Esophagus muscularis mucosa (tissue), 4 donors: ENCODE measurements around the gene PRKD1. TPM values are rescaled to one million over a fixed set of nuclear protein-coding genes. Genes with fewer than 3 reads are reported as not detected.
A peak's percentile ranks its signal among the peaks of the same experiment; 100 is the strongest.

Experiments used
- DNase-seq: peaks from one replicate; pipeline ENCODE4 v3.0.0-alpha.2; 2017; ENCODE audit errors: extremely low spot score
- H3K27ac ChIP-seq, 4 donors: fragments of 200-600 bp; sonication (generic); replicated peaks in 1 of 4; 1 replicate in 3 of 4; 2 replicates in 1 of 4; pipeline ENCODE4 v1.5.1; 2016 to 2019; ENCODE audit warnings: mild to moderate bottlenecking in 1 of 4
- H3K27me3 ChIP-seq, 4 donors: fragments of 200-600 bp; sonication (generic); one replicate each; pipeline versions ENCODE4 v1.5.1 to v1.6.0; 2016 to 2019
- H3K36me3 ChIP-seq, 4 donors: fragments of 200-600 bp; sonication (generic); one replicate each; pipeline ENCODE4 v1.5.1; 2016 to 2019
- H3K4me1 ChIP-seq, 4 donors: fragments of 200-600 bp; sonication (generic); one replicate each; pipeline ENCODE4 v1.5.1; 2016 to 2019
- H3K4me3 ChIP-seq, 4 donors: fragments of 200-600 bp; sonication (generic); 1 replicate in 2 of 4; 2 replicates in 2 of 4; pipeline ENCODE4 v1.5.1; 2016 to 2019; ENCODE audit warnings: mild to moderate bottlenecking in 4 of 4, moderate library complexity in 1 of 4
- H3K9me3 ChIP-seq, 4 donors: fragments of 200-600 bp; sonication (generic); 1 replicate in 3 of 4; 2 replicates in 1 of 4; pipeline ENCODE4 v1.5.1; 2016 to 2019
- CTCF ChIP-seq, 3 experiments: fragments of 200-600 bp in 2 of 3; fragments of 450-650 bp in 1 of 3; sonication (generic) in 2 of 3; IDR thresholded peaks; one replicate each; pipeline ENCODE4 v1.5.1; 2017 to 2019; ENCODE audit warnings: antibody characterized with exemption in 3 of 3, mild to moderate bottlenecking in 2 of 3, moderate library complexity in 1 of 3
- EP300 ChIP-seq: sonication (generic); formaldehyde crosslinking; IDR thresholded peaks from one replicate; pipeline ENCODE4 v1.6.1; 2017; ENCODE audit warnings: antibody characterized with exemption
- POLR2A ChIP-seq: fragments of 450-650 bp; IDR thresholded peaks from one replicate; pipeline ENCODE4 v1.6.1; 2017; ENCODE audit warnings: antibody characterized with exemption, moderate library complexity, mild to moderate bottlenecking, low read depth
- POLR2AphosphoS5 ChIP-seq, 2 donors: sonication (generic); formaldehyde crosslinking; IDR thresholded peaks; one replicate each; pipeline ENCODE4 v1.6.1; 2017; ENCODE audit warnings: antibody characterized with exemption in 2 of 2
- WGBS: methylation state at CpG from one replicate; pipeline ENCODE4 v1.1.5; 2018; 5-methylcytosine and 5-hydroxymethylcytosine counted together
- intact Hi-C: fragments of 100-400 bp; cut with DNase I; formaldehyde crosslinking; loops from one replicate; pipeline ENCODE4 v1.15.1; 2023
- total RNA-seq, 4 donors: library from RNA; depleted of rRNA; stranded (reverse); fragments of >200 nt; gene quantifications; one replicate each; pipeline versions ENCODE4 v1.1.0 to v1.2.1, GENCODE V29; 2016

The PRKD1 gene
- total RNA-seq, 4 donors from 2014 or later, result 10.4 to 18.7 (median 14.0) TPM

GRCh38 chr14:29926701-29927375, 809 bp downstream of the PRKD1 start:
- WGBS, result under 1% methylated on average over 50 of the region's 51 CpGs
- no peak for DNase-seq
- intact Hi-C loops, result loop anchor here (5.0 to 10.0 kb wide), 4 partner anchors 112 to 375 kb away; no protein-coding TSS in a partner anchor
- no peaks in the 10 kb centered on the region for H3K9me3 ChIP-seq
- TF ChIP-seq POLR2AphosphoS5 (IDR thresholded peaks at IDR 0.05) (no peak), POLR2A (no peak), EP300 (no peak), CTCF (IDR thresholded peaks at IDR 0.05) (peak in 2 of 3 experiments; percentile 19 to 23)
- H3K27ac ChIP-seq, result peak overlapping the region; percentile 82 to 89 (median 86)
- peaks cover 18 to 37% (median 27%) of the 10 kb centered on the region in 4 donors for H3K4me1 ChIP-seq
- no peaks in the 10 kb centered on the region for H3K36me3 ChIP-seq
- H3K4me3 ChIP-seq, result peak overlapping the region; percentile 73 to 93 (median 82)
- no peaks in the 10 kb centered on the region for H3K27me3 ChIP-seq

GRCh38 chr14:29926228-29926627, 1.4 kb downstream of the PRKD1 start:
- no peak for DNase-seq

GRCh38 chr14:29925736-29926135, 1.9 kb downstream of the PRKD1 start:
- Histone ChIP-seq H3K9me3 (no peaks in the 10 kb centered on the region), H3K4me1 (peaks cover 18 to 37% (median 27%) of the 10 kb centered on the region in 4 donors), H3K27me3 (no peaks in the 10 kb centered on the region), H3K27ac (no peak overlapping the region), H3K4me3 (peak overlapping the region; percentile 73 to 93 (median 82)), H3K36me3 (no peaks in the 10 kb centered on the region)
- intact Hi-C loops, result loop anchor here (5.0 to 10.0 kb wide), 4 partner anchors 111 to 373 kb away; no protein-coding TSS in a partner anchor
- no peak for TF ChIP-seq POLR2AphosphoS5 (IDR thresholded peaks at IDR 0.05)
- no peak for TF ChIP-seq CTCF (IDR thresholded peaks at IDR 0.05)
- TF ChIP-seq EP300, result no peak
- no peak for TF ChIP-seq POLR2A
- WGBS, result 38% methylated on average over 3 of the region's 3 CpGs
- DNase-seq, result no peak

More at GRCh38 chr14:29926228-29926627, 1.4 kb downstream of the PRKD1 start:
- intact Hi-C loops, result loop anchor here (5.0 to 10.0 kb wide), 4 partner anchors 111 to 374 kb away; no protein-coding TSS in a partner anchor
- Histone ChIP-seq H3K4me3 (peak overlapping the region; percentile 73 to 93 (median 82)), H3K27ac (peak overlapping the region; percentile 82 to 89 (median 86)), H3K4me1 (peaks cover 18 to 37% (median 27%) of the 10 kb centered on the region in 4 donors), H3K9me3 (no peaks in the 10 kb centered on the region), H3K36me3 (no peaks in the 10 kb centered on the region), H3K27me3 (no peaks in the 10 kb centered on the region)
- 7% methylated on average over 7 of the region's 8 CpGs for WGBS
- TF ChIP-seq POLR2A (no peak), EP300 (no peak), CTCF (IDR thresholded peaks at IDR 0.05) (no peak), POLR2AphosphoS5 (IDR thresholded peaks at IDR 0.05) (no peak)

- no peak overlapping the region for H3K27ac ChIP-seq
- no peaks in the 10 kb centered on the region for H3K27me3 ChIP-seq
- 68% methylated on average over 5 of the region's 5 CpGs for WGBS
- H3K9me3 ChIP-seq, result no peaks in the 10 kb centered on the region
- no peaks in the 10 kb centered on the region for H3K36me3 ChIP-seq
- H3K4me1 ChIP-seq, result peaks cover 18 to 37% (median 27%) of the 10 kb centered on the region in 4 donors
- DNase-seq, result no peak
- intact Hi-C loops, result loop anchor here (5.0 to 10.0 kb wide), 4 partner anchors 110 to 373 kb away; no protein-coding TSS in a partner anchor
- TF ChIP-seq POLR2AphosphoS5 (IDR thresholded peaks at IDR 0.05) (no peak), POLR2A (no peak)
- H3K4me3 ChIP-seq, result peak overlapping the region in 1 of 4 donors; percentile 81
These were observed 2.4 kb downstream of the PRKD1 start for GRCh38 chr14:29925101-29925722.

GRCh38 chr14:29919845-29920244, 7.8 kb downstream of the PRKD1 start:
- no peak for DNase-seq
- peaks cover 0 to 12% (median 2%) of the 10 kb centered on the region in 4 donors for H3K4me1 ChIP-seq
- H3K36me3 ChIP-seq, result no peaks in the 10 kb centered on the region
- H3K4me3 ChIP-seq, result no peak overlapping the region
- H3K27me3 ChIP-seq, result no peaks in the 10 kb centered on the region
- no peak overlapping the region for H3K27ac ChIP-seq
- 87% methylated on average over 2 of the region's 2 CpGs for WGBS
- TF ChIP-seq POLR2AphosphoS5 (IDR thresholded peaks at IDR 0.05), result no peak
- no peak for TF ChIP-seq POLR2A
- H3K9me3 ChIP-seq, result no peaks in the 10 kb centered on the region
- intact Hi-C loops, result loop anchor here (10.0 kb wide), 2 partner anchors 105 to 175 kb away; no protein-coding TSS in a partner anchor
